Activated naive CD4-positive, alpha-beta T cell treated with anti-CD3 and anti-CD28 coated beads, Interleukin-2, amount 10 ng/mL, durations not matched to agents 7 days and 5 days (primary cell): ENCODE measurements around the gene GRXCR2.

Experiments used
- CTCF ChIA-PET: fragments of 350-600 bp; sonication (Branson Sonifier 250); formaldehyde crosslinking; loops from one replicate; lab custom pipeline; 2021; ENCODE audit warnings: antibody characterized with exemption; lab: Charles Lee
- DNase-seq: peaks from one replicate; pipeline ENCODE4 v3.0.0-alpha.2; 2020
- H3K27ac Mint-ChIP-seq: one replicate; pipeline ENCODE4 v1.8.0; 2021; ENCODE audit warnings: mild to moderate bottlenecking, moderate library complexity, mixed read lengths
- H3K27me3 Mint-ChIP-seq: one replicate; pipeline ENCODE4 v1.8.0; 2021; ENCODE audit warnings: mild to moderate bottlenecking, mixed read lengths
- H3K36me3 Mint-ChIP-seq: one replicate; pipeline ENCODE4 v1.8.0; 2021; ENCODE audit warnings: mixed read lengths
- H3K4me1 Mint-ChIP-seq: one replicate; pipeline ENCODE4 v1.8.0; 2021; ENCODE audit warnings: mixed read lengths
- H3K4me3 Mint-ChIP-seq: one replicate; pipeline ENCODE4 v1.8.0; 2021; ENCODE audit warnings: mild to moderate bottlenecking, moderate library complexity, mixed read lengths
- H3K9me3 Mint-ChIP-seq: one replicate; pipeline ENCODE4 v1.8.0; 2021; ENCODE audit warnings: mixed read lengths

The GRXCR2 gene

DNA sequence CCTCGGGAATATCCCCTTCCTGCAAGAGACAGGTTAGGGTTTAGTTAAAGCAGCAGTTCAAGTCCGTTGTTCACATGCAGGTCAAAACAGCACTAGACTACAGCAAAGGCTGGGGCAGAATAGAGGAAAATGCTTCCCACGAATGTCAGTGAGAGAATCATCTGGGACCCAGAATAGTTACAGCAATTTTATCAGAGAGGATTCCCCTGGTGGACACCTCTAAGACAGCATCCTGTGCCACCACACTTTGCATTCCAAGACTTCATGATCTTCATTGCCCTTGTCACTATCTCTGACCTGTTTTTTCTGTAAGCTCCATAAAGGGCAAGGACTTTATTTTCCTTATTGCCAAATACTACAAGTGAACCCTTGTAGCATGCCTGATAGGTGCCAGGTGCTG lies 12.9 kb downstream of the GRXCR2 start:
- H3K4me3 Mint-ChIP-seq: no peak overlapping the region
- no peaks in the 10 kb centered on the region for H3K9me3 Mint-ChIP-seq
- CTCF ChIA-PET: no interaction called here
- no peaks in the 10 kb centered on the region for H3K4me1 Mint-ChIP-seq
- no peak overlapping the region for H3K27ac Mint-ChIP-seq
- no peak for DNase-seq
- H3K27me3 Mint-ChIP-seq: peaks cover 10% of the 10 kb centered on the region
- no peaks in the 10 kb centered on the region for H3K36me3 Mint-ChIP-seq

DNA sequence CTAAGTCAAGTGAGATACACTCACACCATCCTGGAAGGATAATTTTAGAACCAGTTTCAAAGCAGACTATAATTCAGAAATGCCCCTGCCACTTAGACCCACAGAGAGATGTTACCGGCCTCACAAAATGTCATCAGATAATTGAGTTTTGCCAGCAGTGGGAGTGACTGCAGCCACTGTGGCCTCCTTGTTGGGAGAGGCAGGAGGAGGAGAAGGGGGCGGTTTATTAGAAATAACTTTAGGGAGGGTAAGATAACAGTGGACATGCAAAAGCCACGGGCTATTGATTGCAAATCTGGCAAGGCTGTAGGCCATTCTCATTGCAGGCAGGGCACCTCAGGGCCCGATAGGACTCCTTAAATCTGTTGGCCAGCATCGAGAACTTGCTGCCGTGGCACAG lies 13.4 kb downstream of the GRXCR2 start:
- Mint-ChIP-seq H3K9me3 (no peaks in the 10 kb centered on the region), H3K27ac (no peak overlapping the region), H3K4me3 (no peak overlapping the region), H3K4me1 (no peaks in the 10 kb centered on the region), H3K36me3 (no peaks in the 10 kb centered on the region), H3K27me3 (peaks cover 14% of the 10 kb centered on the region)
- CTCF ChIA-PET: no interaction called here
- DNase-seq: no peak

DNA sequence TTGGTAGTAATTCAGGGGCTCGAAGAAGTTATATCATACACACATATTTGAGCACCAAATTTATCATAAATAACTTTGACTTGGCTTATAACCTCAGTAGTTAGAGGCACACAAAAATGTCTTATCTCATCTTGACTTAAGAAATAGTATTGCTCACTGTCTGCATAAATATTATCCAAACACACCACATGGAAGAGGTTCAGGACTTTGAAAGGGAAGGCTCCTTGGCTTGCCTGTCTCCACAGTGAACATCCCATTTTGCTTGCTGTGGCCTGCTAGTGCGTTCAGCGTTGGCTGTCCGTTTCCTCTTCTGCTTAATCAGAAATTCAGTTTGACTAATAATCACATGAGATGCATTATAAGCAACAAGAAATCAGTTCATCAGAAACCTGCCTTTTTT lies 13.9 kb downstream of the GRXCR2 start:
- H3K4me1 Mint-ChIP-seq: no peaks in the 10 kb centered on the region
- no peak overlapping the region for H3K27ac Mint-ChIP-seq
- no peaks in the 10 kb centered on the region for H3K36me3 Mint-ChIP-seq
- H3K4me3 Mint-ChIP-seq: no peak overlapping the region
- CTCF ChIA-PET: no interaction called here
- peaks cover 14% of the 10 kb centered on the region for H3K27me3 Mint-ChIP-seq
- no peak for DNase-seq
- H3K9me3 Mint-ChIP-seq: no peaks in the 10 kb centered on the region

DNA sequence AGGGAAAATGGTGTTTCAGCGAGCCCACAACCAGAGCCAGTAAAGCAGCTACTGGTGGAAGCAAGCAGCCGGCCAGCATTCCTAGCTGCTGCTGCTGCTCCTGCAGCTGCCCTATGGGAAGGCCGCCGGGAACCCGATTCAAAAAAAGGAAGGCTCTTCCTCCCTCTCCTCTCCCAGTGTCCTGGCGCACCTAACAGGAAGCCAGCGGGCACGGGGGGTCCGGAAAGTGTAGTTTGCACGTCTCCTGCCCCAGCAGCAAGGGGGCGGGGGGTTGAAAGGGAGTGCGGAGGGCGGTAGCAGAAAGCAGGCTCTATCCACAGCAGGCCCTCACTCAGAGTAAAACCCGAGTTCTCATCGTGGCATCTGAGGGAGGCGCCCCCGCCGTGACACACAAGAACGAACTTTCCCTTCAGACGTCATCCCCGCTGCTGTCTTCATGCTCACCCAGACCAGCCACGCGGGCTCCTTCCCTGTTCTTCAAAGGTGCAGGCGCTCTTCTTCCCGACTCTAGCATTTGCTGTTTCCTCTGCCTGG lies 16.5 kb downstream of the GRXCR2 start:
- H3K27me3 Mint-ChIP-seq: peaks cover 14% of the 10 kb centered on the region
- DNase-seq: no peak
- no peaks in the 10 kb centered on the region for H3K9me3 Mint-ChIP-seq
- no peak overlapping the region for H3K4me3 Mint-ChIP-seq
- no peaks in the 10 kb centered on the region for H3K4me1 Mint-ChIP-seq
- no peaks in the 10 kb centered on the region for H3K36me3 Mint-ChIP-seq
- CTCF ChIA-PET: interaction anchor here (0.6 kb wide), 1 partner anchor 1965 kb away, joined by 5 read pairs; no protein-coding TSS in a partner anchor
- no peak overlapping the region for H3K27ac Mint-ChIP-seq

DNA sequence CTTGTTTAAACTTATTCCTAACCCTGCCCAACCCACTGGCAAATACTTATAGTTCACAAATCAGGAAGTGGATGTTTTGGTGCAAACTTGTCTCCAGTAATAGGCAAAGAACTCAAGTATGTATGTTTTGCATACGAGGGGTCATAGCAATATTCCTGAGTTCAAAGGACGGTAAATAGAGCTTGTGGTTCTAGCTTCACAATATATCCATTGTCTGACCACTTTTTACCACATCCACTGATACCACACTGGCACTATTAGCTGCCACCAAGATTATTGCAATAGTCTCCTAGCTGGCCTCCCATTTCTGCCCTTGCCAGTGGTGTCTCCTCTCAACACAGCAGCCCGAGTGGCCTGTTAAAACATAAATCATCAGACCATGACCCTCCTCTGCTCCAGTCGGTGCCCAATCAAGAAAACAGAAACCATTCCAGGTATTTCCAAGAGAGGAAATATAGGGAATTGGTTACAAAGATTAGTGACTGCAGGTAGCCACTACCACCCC lies 17.0 kb downstream of the GRXCR2 start:
- H3K9me3 Mint-ChIP-seq: no peaks in the 10 kb centered on the region
- no peak overlapping the region for H3K27ac Mint-ChIP-seq
- no peaks in the 10 kb centered on the region for H3K36me3 Mint-ChIP-seq
- H3K4me1 Mint-ChIP-seq: no peaks in the 10 kb centered on the region
- CTCF ChIA-PET: no interaction called here
- peaks cover 14% of the 10 kb centered on the region for H3K27me3 Mint-ChIP-seq
- no peak overlapping the region for H3K4me3 Mint-ChIP-seq
- no peak for DNase-seq

DNA sequence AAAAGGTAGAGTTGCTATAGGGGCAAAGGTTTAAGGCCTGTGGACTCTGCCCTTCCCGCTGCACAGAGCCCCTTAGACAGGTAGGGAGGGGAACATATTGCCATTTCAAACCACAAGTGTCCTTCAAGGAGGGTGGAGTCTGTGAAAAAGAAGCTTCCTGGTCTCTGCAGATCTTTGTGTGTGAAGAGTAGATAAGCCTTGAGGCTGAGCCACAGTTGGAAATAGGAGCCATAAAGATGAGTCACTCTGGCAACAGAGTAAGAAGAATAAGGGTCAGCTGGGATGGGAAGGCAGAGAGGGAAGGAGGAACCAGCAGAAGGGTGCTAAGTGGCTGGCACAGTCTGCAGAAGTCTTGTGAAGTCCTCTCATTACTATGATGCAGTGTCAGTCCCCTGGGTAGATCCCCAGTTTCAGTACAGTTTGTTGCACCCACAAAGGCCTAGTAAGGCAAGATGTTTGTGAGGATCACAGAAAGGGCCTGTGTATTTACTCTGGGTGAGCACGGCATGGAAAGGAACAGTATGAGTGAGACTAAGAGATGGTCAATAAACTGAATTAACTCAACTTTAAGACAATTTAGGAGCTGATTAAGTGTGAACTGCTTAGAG lies 18.1 kb downstream of the GRXCR2 start:
- DNase-seq: no peak
- Mint-ChIP-seq H3K9me3 (no peaks in the 10 kb centered on the region), H3K4me1 (no peaks in the 10 kb centered on the region), H3K27ac (no peak overlapping the region), H3K36me3 (no peaks in the 10 kb centered on the region), H3K4me3 (no peak overlapping the region), H3K27me3 (peaks cover 14% of the 10 kb centered on the region)
- CTCF ChIA-PET: no interaction called here

DNA sequence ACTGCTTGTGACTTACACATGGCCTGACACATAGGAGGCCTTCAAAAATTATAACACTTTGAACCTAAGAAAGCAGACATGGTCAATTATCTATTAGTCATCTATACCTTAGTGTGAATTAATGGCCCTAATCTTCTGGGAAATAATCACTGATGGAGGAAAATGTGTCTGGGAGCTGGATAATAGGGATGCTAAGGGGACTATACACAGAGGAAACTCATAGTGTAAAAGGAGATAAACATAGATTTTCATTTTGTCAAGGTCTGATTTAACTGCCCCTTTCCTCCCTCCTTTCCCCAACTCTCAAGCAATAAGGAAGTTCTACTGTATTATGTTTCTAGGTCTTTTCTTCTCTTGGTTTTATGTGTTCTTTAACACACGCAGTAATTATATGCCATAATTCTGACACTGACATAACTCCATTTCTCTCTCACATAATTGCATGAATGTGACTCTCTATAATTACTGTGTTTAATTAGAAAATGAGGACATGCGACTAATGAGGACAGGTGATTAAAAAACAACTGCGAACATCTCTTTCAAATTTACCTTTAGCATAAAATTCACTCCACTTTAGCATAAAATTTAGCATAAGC lies 18.9 kb downstream of the GRXCR2 start:
- Mint-ChIP-seq H3K36me3 (no peaks in the 10 kb centered on the region), H3K27me3 (peaks cover 14% of the 10 kb centered on the region), H3K9me3 (no peaks in the 10 kb centered on the region), H3K27ac (no peak overlapping the region), H3K4me1 (no peaks in the 10 kb centered on the region), H3K4me3 (no peak overlapping the region)
- no peak for DNase-seq
- CTCF ChIA-PET: no interaction called here

DNA sequence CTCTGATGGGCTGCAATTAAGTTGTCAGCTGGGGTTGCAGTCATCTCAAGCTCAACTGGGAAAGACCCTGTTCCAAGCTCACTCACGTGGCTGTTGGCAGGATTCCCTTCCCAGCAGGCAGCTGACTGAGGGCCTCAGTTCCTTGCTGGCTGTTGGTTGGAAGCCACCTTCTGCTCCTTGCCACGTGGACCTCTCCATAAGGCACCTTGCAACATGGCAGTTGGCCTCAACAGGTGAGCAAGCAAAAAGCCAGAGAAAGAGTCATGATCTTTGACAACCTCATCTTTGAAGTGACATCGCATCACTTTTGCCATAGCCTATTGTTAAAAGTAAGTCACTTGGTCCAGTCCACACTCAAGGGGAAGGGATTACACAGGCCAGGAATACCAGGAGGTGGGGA lies 19.8 kb downstream of the GRXCR2 start:
- CTCF ChIA-PET: no interaction called here
- Mint-ChIP-seq H3K36me3 (no peaks in the 10 kb centered on the region), H3K9me3 (no peaks in the 10 kb centered on the region), H3K27me3 (peaks cover 14% of the 10 kb centered on the region), H3K4me1 (no peaks in the 10 kb centered on the region), H3K4me3 (no peak overlapping the region), H3K27ac (no peak overlapping the region)
- DNase-seq: no peak

DNA sequence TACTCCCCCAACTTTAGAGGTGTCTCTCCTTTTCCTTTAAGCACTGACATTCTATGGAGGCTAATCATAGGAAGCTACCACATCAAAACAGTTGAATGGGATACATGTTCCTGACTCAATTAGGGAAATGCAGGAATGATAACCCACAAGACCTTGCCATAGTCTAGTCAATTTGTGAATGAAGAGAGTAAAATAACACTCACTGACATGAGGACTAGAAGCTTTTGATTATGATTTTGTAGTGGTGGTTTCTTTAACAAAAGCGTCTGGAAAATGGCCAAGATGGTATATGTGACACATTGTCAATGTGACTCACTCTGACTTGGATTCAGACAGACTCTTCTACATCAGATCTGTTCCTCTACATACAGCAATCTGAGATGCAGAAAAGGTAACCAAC lies 24.0 kb downstream of the GRXCR2 start:
- no peaks in the 10 kb centered on the region for H3K27me3 Mint-ChIP-seq
- no peak for DNase-seq
- no peaks in the 10 kb centered on the region for H3K36me3 Mint-ChIP-seq
- H3K9me3 Mint-ChIP-seq: no peaks in the 10 kb centered on the region
- CTCF ChIA-PET: no interaction called here
- no peak overlapping the region for H3K27ac Mint-ChIP-seq
- H3K4me1 Mint-ChIP-seq: no peaks in the 10 kb centered on the region
- H3K4me3 Mint-ChIP-seq: no peak overlapping the region

DNA sequence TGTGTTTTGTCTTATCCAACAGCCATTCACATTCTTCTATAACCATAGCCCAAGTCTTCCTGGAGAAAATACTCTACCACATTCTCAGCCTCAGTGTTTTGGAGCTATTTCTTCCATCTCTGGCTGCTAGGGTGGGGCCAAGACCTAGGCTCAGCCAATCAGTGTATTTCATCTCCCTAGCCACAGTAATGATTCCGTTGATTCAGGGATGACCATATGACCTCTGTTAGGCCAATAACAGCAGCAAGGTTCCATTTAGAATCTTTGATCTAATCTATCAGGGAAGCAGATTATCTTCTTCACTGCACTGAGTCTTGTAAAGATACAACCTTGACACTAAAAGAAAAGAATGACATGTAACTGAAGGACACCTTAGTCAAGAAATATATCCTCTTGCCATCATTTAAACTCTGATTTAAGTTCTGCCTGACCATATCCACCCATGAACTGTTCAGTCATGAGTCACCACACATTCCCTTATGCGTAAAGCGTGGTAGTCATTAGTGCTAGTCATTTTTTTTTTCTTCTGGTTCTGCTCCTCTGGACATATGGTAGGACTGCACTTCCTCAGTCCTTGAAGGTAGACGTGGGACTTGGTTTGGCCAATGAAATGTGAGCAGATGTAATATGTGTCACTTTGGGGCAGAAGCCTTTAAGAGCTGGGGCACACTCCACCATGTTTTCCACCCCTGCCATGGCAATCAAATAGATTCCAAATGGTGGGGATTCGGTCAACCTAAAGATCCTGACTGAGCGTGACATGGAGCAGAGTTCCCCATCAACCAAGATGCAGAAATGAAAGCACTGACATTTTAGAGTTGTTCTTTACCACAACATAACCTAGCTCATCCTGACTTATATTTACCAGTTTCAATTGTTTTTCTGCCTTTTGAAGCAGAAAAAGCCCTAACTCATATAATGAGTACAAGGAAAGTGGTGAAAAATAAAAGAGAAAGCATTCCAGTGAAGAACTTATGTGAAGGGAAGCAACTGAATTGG lies 25.0 kb downstream of the GRXCR2 start:
- DNase-seq: no peak
- Mint-ChIP-seq H3K4me1 (no peaks in the 10 kb centered on the region), H3K27ac (no peak overlapping the region), H3K4me3 (no peak overlapping the region), H3K27me3 (no peaks in the 10 kb centered on the region), H3K36me3 (no peaks in the 10 kb centered on the region), H3K9me3 (no peaks in the 10 kb centered on the region)
- CTCF ChIA-PET: no interaction called here

DNA sequence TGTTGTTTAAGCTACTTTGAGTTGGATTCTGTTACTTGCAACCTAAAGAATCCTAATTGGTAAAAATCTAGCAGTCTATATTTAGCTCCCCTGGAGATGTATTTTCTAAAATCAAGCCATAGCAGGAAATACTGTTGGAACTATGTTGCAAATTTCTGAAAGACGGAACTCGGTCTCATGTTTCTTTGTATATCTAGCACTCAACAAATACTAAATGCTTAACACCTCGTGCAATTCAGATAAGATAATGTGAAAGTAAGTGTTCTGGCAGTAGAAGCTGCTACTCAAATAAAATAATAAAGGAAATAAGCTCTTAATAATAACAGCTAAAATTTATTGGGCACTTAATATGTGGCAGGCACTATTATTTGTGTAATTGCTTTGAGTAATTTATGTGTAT lies 26.7 kb downstream of the GRXCR2 start:
- CTCF ChIA-PET: interaction anchor here (1.1 kb wide), 1 partner anchor 20 kb away, joined by 3 read pairs; no protein-coding TSS in a partner anchor
- H3K4me3 Mint-ChIP-seq: no peak overlapping the region
- H3K36me3 Mint-ChIP-seq: no peaks in the 10 kb centered on the region
- H3K4me1 Mint-ChIP-seq: no peaks in the 10 kb centered on the region
- H3K27me3 Mint-ChIP-seq: peaks cover 3% of the 10 kb centered on the region
- no peaks in the 10 kb centered on the region for H3K9me3 Mint-ChIP-seq
- no peak overlapping the region for H3K27ac Mint-ChIP-seq
- no peak for DNase-seq

DNA sequence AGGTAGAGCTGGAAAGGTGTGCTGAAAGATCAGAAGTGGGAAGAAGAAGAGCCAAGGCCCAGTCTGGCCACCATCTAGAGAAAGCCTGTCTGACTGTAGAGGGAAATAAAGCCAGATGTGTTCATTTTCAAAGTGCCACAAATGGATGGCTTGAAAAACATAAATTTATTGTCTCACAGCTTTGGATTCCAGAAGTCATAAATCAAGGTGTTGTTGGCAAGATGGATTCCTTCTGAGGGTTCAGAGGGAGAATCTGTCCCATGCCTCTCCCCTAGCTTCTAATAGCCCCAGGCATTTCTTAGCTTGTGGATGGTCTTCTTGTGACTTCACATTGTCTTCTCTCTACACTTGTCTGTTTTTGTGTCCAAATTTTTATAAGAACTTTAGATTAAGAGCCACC lies 31.5 kb downstream of the GRXCR2 start:
- no peak overlapping the region for H3K4me3 Mint-ChIP-seq
- peaks cover 2% of the 10 kb centered on the region for H3K4me1 Mint-ChIP-seq
- no peaks in the 10 kb centered on the region for H3K9me3 Mint-ChIP-seq
- CTCF ChIA-PET: interaction anchor here (1.2 kb wide), 1 partner anchor 15 kb away, joined by 3 read pairs; no protein-coding TSS in a partner anchor
- H3K36me3 Mint-ChIP-seq: no peaks in the 10 kb centered on the region
- no peak for DNase-seq
- no peak overlapping the region for H3K27ac Mint-ChIP-seq
- H3K27me3 Mint-ChIP-seq: peaks cover 10% of the 10 kb centered on the region

DNA sequence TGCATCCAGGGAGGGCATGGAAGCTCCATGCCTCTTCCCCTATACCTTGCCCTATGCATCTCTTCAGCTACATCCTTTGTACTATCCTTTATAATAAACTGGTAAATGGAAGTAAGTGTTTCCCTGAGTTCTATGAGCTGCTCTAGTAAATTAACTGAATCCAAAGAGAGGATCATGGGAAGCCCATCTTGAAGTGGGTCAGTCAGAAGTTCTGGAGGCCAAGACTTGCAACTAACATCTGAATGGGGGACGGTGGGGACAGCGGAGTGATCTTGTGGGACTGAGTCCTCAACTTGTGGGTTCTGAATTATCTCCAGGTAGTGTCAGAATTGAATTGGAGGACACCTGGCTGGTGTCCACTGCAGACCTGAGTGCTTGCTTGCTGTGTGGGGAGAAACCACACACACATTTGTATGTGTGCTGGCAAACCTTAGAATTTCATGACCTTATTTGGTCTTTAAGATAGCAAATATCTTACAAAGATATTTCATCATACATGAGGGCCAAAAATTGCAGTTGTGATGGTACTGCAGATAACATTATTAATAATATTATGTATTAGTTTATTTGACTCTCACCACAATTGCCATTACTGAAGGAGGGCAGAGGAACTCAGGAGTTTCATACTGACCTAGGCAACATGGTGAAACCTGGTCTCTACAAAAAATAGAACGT lies 32.2 kb downstream of the GRXCR2 start:
- no peaks in the 10 kb centered on the region for H3K36me3 Mint-ChIP-seq
- H3K4me1 Mint-ChIP-seq: peaks cover 8% of the 10 kb centered on the region
- H3K9me3 Mint-ChIP-seq: no peaks in the 10 kb centered on the region
- H3K27ac Mint-ChIP-seq: no peak overlapping the region
- no peak overlapping the region for H3K4me3 Mint-ChIP-seq
- H3K27me3 Mint-ChIP-seq: peaks cover 15% of the 10 kb centered on the region
- CTCF ChIA-PET: interaction anchor here (1.2 kb wide), 1 partner anchor 15 kb away, joined by 3 read pairs; no protein-coding TSS in a partner anchor
- no peak for DNase-seq

DNA sequence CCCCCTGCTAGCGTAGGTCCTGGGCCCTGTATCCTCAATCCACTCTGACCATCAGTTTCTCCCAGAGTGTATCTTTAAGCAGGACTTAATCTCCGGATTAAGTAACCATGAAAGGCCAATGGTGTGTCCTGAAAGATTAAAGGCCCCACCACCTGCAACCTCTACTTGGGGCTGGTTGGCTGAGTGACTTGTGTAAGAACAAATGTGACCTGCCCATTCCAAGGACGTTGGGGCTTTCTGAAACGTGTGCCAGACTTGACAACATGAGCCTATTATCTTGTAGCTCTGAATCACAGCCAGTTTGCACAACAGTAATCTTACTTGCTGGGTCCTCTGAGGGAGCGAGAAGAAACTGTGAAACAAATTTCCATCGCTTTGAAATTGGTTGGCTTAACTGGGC lies 34.5 kb downstream of the GRXCR2 start:
- Mint-ChIP-seq H3K27me3 (peaks cover 24% of the 10 kb centered on the region), H3K36me3 (no peaks in the 10 kb centered on the region), H3K4me1 (peaks cover 9% of the 10 kb centered on the region), H3K4me3 (no peak overlapping the region), H3K9me3 (no peaks in the 10 kb centered on the region), H3K27ac (no peak overlapping the region)
- CTCF ChIA-PET: interaction anchor here (2.1 kb wide), 1 partner anchor 12 kb away, joined by 8 read pairs; no protein-coding TSS in a partner anchor
- DNase-seq: no peak
